SK-N-SH (cell line): ENCODE data around the gene GAS2L2. TPM values are rescaled to one million over a fixed set of nuclear protein-coding genes. Genes with fewer than 3 reads are reported as not detected.

ENCODE experiments used
- CTCF ChIA-PET: fragments of 300-600, 350-600 bp; formaldehyde crosslinking; extraction: SDS; loops from one replicate; lab custom pipeline; 2021; lab: Yijun Ruan, JAX
- POLR2A ChIA-PET: fragments of 350-600 bp; sonication (Branson Sonifier 250); formaldehyde crosslinking; extraction: SDS; loops from one replicate; lab custom pipeline; 2020; ENCODE audit warnings: antibody characterized with exemption, inconsistent platforms; lab: Yijun Ruan, JAX
- DNase-seq: peaks from one replicate; pipeline ENCODE4 v3.0.0; 2012
- H2AFZ ChIP-seq: fragments of 200-600 bp; sonication (generic); 2 replicates; pipeline ENCODE4 v1.8.1; 2016; ENCODE audit warnings: antibody characterized with exemption, mild to moderate bottlenecking, low read depth
- H3F3A ChIP-seq: fragments of 200-600 bp; sonication (generic); replicated peaks from 2 replicates; pipeline ENCODE3; 2016; ENCODE audit warnings: antibody characterized with exemption, mild to moderate bottlenecking; ENCODE audit not compliant: insufficient read depth
- H3K27ac ChIP-seq, 2 experiments: fragments of 200-500 bp in 1 of 2; fragments of 200-600 bp in 1 of 2; sonication (Bioruptor generic) in 1 of 2; sonication (generic), shearing (Covaris generic) in 1 of 2; 2 replicates each; pipeline versions ENCODE4 v1.5.1 to v1.6.1; 2014 to 2016; ENCODE audit warnings: low read depth in 2 of 2, inconsistent platforms in 1 of 2, low read length in 1 of 2, mild to moderate bottlenecking in 1 of 2, mixed read lengths in 1 of 2
- H3K27me3 ChIP-seq: fragments of 200-600 bp; sonication (generic), shearing (Covaris generic); 2 replicates; pipeline ENCODE4 v1.6.1; 2016; ENCODE audit warnings: mixed run types; ENCODE audit not compliant: insufficient read depth
- H3K36me3 ChIP-seq, 2 experiments: fragments of 200-500 bp in 1 of 2; fragments of 200-600 bp in 1 of 2; sonication (Bioruptor generic) in 1 of 2; sonication (generic) in 1 of 2; replicated peaks in 1 of 2; 2 replicates each; pipeline versions ENCODE3 to v1.5.1; 2014 to 2016; ENCODE audit warnings: low read length in 1 of 2, mild to moderate bottlenecking in 1 of 2; ENCODE audit not compliant: insufficient read depth in 2 of 2, control insufficient read depth in 1 of 2
- H3K4me1 ChIP-seq, 2 experiments: fragments of 200-500 bp in 1 of 2; fragments of 200-600 bp in 1 of 2; sonication (Bioruptor generic) in 1 of 2; sonication (generic), shearing (Covaris generic) in 1 of 2; 2 replicates each; pipeline versions ENCODE4 v1.5.1 to v1.6.1; 2014 to 2016; ENCODE audit warnings: low read depth in 1 of 2, low read length in 1 of 2, mixed run types in 1 of 2; ENCODE audit not compliant: insufficient read depth in 2 of 2, control insufficient read depth in 1 of 2
- H3K4me2 ChIP-seq: fragments of 200-600 bp; sonication (generic), shearing (Covaris generic); 2 replicates; pipeline ENCODE4 v1.6.1; 2017; ENCODE audit warnings: mixed run types
- H3K4me3 ChIP-seq, 2 experiments: fragments of 200-500 bp in 1 of 2; fragments of 200-600 bp in 1 of 2; sonication (Bioruptor generic) in 1 of 2; sonication (generic), shearing (Covaris generic) in 1 of 2; 2 replicates each; pipeline versions ENCODE4 v1.5.1 to v1.8.1; 2014 to 2016; ENCODE audit warnings: low read depth in 2 of 2, inconsistent platforms in 1 of 2, low read length in 1 of 2, mild to moderate bottlenecking in 1 of 2, mixed read lengths in 1 of 2, moderate library complexity in 1 of 2
- H3K79me2 ChIP-seq: fragments of 200-600 bp; sonication (generic); 2 replicates; pipeline ENCODE4 v1.8.1; 2017; ENCODE audit warnings: mild to moderate bottlenecking; ENCODE audit not compliant: insufficient read depth
- H3K9ac ChIP-seq: fragments of 200-600 bp; sonication (generic); 2 replicates; pipeline ENCODE4 v1.6.1; 2017; ENCODE audit warnings: mixed run types
- H3K9me2 ChIP-seq: fragments of 200-600 bp; sonication (generic); 2 replicates; pipeline ENCODE4 v1.6.1; 2017; ENCODE audit warnings: mixed run types
- H3K9me3 ChIP-seq: fragments of 200-600 bp; sonication (generic); 2 replicates; pipeline ENCODE4 v1.6.1; 2017; ENCODE audit warnings: mixed run types, mild to moderate bottlenecking, moderate library complexity
- H4K20me1 ChIP-seq: fragments of 200-600 bp; sonication (generic); 2 replicates; pipeline ENCODE4 v1.6.1; 2017; ENCODE audit warnings: mild to moderate bottlenecking, mixed run types; ENCODE audit not compliant: insufficient read depth
- CTCF ChIP-seq: fragments of 200-600 bp; sonication (generic); IDR thresholded peaks from 2 replicates; pipeline ENCODE4 v1.6.1; 2017; ENCODE audit warnings: antibody characterized with exemption, mild to moderate bottlenecking, moderate library complexity
- ELF1 ChIP-seq: IDR thresholded peaks from 2 replicates; pipeline ENCODE4 v1.4.0; 2012
- EP300 ChIP-seq, 2 experiments: IDR thresholded peaks; 2 replicates each; pipeline versions ENCODE4 v1.4.0 to v1.6.1; 2012; ENCODE audit warnings: borderline replicate concordance in 1 of 2, low read depth in 1 of 2, low read length in 1 of 2
- GATA2 ChIP-seq: sonication (generic); formaldehyde crosslinking; IDR thresholded peaks from 2 replicates; pipeline ENCODE4 v1.5.0; 2020; ENCODE audit warnings: mild to moderate bottlenecking, missing genetic modification reagents
- MXI1 ChIP-seq: IDR thresholded peaks from 2 replicates; pipeline ENCODE4 v1.6.1; 2012; ENCODE audit warnings: mild to moderate bottlenecking, low read depth, low read length, improper control_type of control experiment
- NFIC ChIP-seq: IDR thresholded peaks from 2 replicates; pipeline ENCODE4 v1.4.0; 2012; ENCODE audit warnings: borderline replicate concordance
- PBX3 ChIP-seq: IDR thresholded peaks from 2 replicates; pipeline ENCODE4; 2012
- RAD21 ChIP-seq: IDR thresholded peaks from 2 replicates; pipeline ENCODE4 v1.6.1; 2012; ENCODE audit warnings: mild to moderate bottlenecking, low read length
- SMC3 ChIP-seq: IDR thresholded peaks from 2 replicates; pipeline ENCODE4 v1.6.1; 2012; ENCODE audit warnings: low read depth, low read length, improper control_type of control experiment
- TAF1 ChIP-seq: IDR thresholded peaks from 2 replicates; pipeline ENCODE4 v1.6.1; 2012; ENCODE audit warnings: low read depth, mild to moderate bottlenecking, low read length, moderate library complexity, borderline replicate concordance
- TCF12 ChIP-seq: IDR thresholded peaks from 2 replicates; pipeline ENCODE4 v1.4.0; 2012
- USF1 ChIP-seq: IDR thresholded peaks from 2 replicates; pipeline ENCODE4 v1.4.0; 2012; ENCODE audit warnings: low read depth, borderline replicate concordance
- USF2 ChIP-seq: fragments of 150-350 bp; IDR thresholded peaks from 2 replicates; pipeline ENCODE4 v1.6.1; 2017; ENCODE audit warnings: antibody characterized with exemption, low read length, low read depth, borderline replicate concordance
- ZBTB33 ChIP-seq: IDR thresholded peaks from 2 replicates; pipeline ENCODE4 v1.4.0; 2012; ENCODE audit warnings: low read depth, borderline replicate concordance
- WGBS: methylation state at CpG from one replicate; pipeline ENCODE4 v1.1.6; 2017; ENCODE audit warnings: low lambda C conversion rate; 5-methylcytosine and 5-hydroxymethylcytosine counted together
- polyA plus RNA-seq, 3 experiments: library from polyadenylated mRNA; depleted of rRNA; stranded (reverse); fragments of >200 nt; gene quantifications; 2 replicates each; pipeline ENCODE4 v1.2.3, GENCODE V29; 2012

Gene GAS2L2
- polyA plus RNA-seq, 1 of the 3 experiments (the other 2 are of a cell fraction), result not detected

GRCh38 chr17:35734396-35734795 lies 18.6 kb downstream of the GAS2L2 start:
- no peak overlapping the region for H3K9ac ChIP-seq
- ChIA-PET POLR2A (no interaction called here), CTCF (interaction anchor here (2.3 to 5.2 kb wide), 2 partner anchors 13 to 121 kb away, joined by 5 to 53 read pairs; no protein-coding TSS in a partner anchor)
- no peaks in the 10 kb centered on the region for H4K20me1 ChIP-seq
- H3K9me2 ChIP-seq, result no peaks in the 10 kb centered on the region
- no peaks in the 10 kb centered on the region for H3K79me2 ChIP-seq
- H3K4me3 ChIP-seq, result no peak overlapping the region
- H3F3A ChIP-seq, result no peaks in the 10 kb centered on the region
- H3K9me3 ChIP-seq, result no peaks in the 10 kb centered on the region
- no peaks in the 10 kb centered on the region for H3K27me3 ChIP-seq
- TF ChIP-seq ZBTB33, result no peak
- H3K4me1 ChIP-seq, result peaks cover 5 to 11% of the 10 kb centered on the region in 2 experiments; a peak in 1 of 4 replicates
- 95% methylated on average over 7 of the region's 7 CpGs for WGBS
- H3K36me3 ChIP-seq, result no peaks in the 10 kb centered on the region
- H3K4me2 ChIP-seq, result no peak overlapping the region
- no peak for DNase-seq
- H2AFZ ChIP-seq, result no peak overlapping the region
- no peak overlapping the region for H3K27ac ChIP-seq

- TF ChIP-seq ELF1, result no peak
- no peak for TF ChIP-seq GATA2 (CRISPR knock-in tag)
- TF ChIP-seq MXI1, result no peak
- TF ChIP-seq RAD21, result no peak
- TF ChIP-seq TAF1, result no peak
- no peak for TF ChIP-seq SMC3
- no peak for TF ChIP-seq TCF12
- TF ChIP-seq CTCF, result no peak
- TF ChIP-seq EP300 (IDR thresholded peaks at IDR 0.05; ENCODE audit: borderline replicate concordance in 1 of 2, low read depth in 1 of 2, low read length in 1 of 2), result no peak
- TF ChIP-seq USF2, result no peak
- no peak for TF ChIP-seq USF1
- TF ChIP-seq PBX3, result no peak
- no peak for TF ChIP-seq NFIC
- ChIA-PET CTCF (interaction anchor here (1.1 to 5.2 kb wide), 3 partner anchors 15 to 178 kb away, joined by 3 to 53 read pairs (median 18); no protein-coding TSS in a partner anchor), POLR2A (no interaction called here)
- no peak overlapping the region for H3K9ac ChIP-seq
- DNase-seq, result no peak
- no peak overlapping the region for H3K27ac ChIP-seq
- H3K4me3 ChIP-seq, result no peak overlapping the region
- H2AFZ ChIP-seq, result no peak overlapping the region
- 100% methylated on average over 6 of the region's 6 CpGs for WGBS
- H3K4me2 ChIP-seq, result no peak overlapping the region
- no peaks in the 10 kb centered on the region for H3F3A ChIP-seq
- H3K9me2 ChIP-seq, result no peaks in the 10 kb centered on the region
- H3K4me1 ChIP-seq, result peaks cover 5 to 11% of the 10 kb centered on the region in 2 experiments; a peak in 1 of 4 replicates
- no peaks in the 10 kb centered on the region for H3K9me3 ChIP-seq
- no peaks in the 10 kb centered on the region for H4K20me1 ChIP-seq
- H3K27me3 ChIP-seq, result no peaks in the 10 kb centered on the region
- no peaks in the 10 kb centered on the region for H3K79me2 ChIP-seq
- H3K36me3 ChIP-seq, result no peaks in the 10 kb centered on the region
Measured at GRCh38 chr17:35733366-35733765, 19.7 kb downstream of the GAS2L2 start.
